22Rv1 (cell line): ENCODE measurements around the gene PRDM10.

Experiments
- H3K27ac ChIP-seq: fragments of 450-650 bp; 2 replicates; pipeline ENCODE4 v1.5.1; 2017
- CTCF ChIP-seq: fragments of 450-650 bp; IDR thresholded peaks from 2 replicates; pipeline ENCODE4 v1.5.1; 2017; ENCODE audit warnings: mild to moderate bottlenecking
- ZFX ChIP-seq: fragments of 450-650 bp; IDR thresholded peaks from 2 replicates; pipeline ENCODE4 v1.6.1; 2017; ENCODE audit warnings: antibody characterized with exemption, borderline replicate concordance

Gene PRDM10

DNA sequence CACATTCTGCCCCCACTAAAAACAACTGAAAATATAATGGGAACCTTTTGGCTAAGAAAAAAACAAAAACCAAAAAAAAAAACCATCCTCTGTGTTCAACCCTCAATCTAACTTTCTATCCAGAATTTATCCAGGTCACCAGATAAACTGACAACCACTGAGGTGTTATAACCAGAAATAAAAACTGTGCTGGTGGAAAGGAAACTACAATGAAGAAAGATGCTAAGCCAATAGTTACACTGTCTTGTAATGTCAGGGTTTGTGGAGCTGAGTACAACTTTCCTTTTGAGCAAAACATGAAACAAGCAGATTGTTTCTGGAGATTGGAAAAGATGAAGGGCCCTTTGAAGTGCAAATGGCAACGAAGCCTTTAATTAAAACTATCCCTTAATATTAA is 50.8 kb downstream of the PRDM10 start:
- TF ChIP-seq CTCF (no peak), ZFX (no peak)
- H3K27ac ChIP-seq: no peak overlapping the region

- no peak overlapping the region for H3K27ac ChIP-seq
- no peak for TF ChIP-seq CTCF
- no peak for TF ChIP-seq ZFX
Measured at GRCh38 chr11:129951201-129951865, 51.3 kb downstream of the PRDM10 start.

- H3K27ac ChIP-seq: no peak overlapping the region
- TF ChIP-seq ZFX (no peak), CTCF (no peak)
Measured at GRCh38 chr11:129950101-129951091, 52.2 kb downstream of the PRDM10 start.

GRCh38 chr11:129948926-129949466 is 53.6 kb downstream of the PRDM10 start:
- no peak overlapping the region for H3K27ac ChIP-seq
- TF ChIP-seq CTCF (no peak), ZFX (no peak)

GRCh38 chr11:129947474-129947873 is 55.2 kb downstream of the PRDM10 start:
- H3K27ac ChIP-seq: no peak overlapping the region
- no peak for TF ChIP-seq CTCF

DNA sequence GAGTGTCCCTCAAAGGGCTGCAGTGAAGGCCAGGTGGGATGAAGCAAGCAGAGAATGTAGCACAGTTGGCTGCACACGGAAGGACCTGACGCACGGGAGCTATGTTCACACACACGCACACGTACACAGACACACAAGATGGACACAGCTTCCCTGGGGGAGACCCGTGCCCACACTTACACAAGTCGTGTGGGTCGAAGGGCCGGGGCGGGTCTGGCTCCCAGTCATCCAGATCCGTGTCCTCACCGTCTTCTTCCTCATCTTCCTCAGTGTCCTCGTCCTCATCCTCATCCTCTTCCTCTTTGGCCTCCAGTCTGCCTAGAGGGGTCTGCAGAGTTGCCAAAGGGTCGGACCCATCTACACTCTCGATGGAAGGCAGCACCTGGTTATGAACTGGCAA is 55.7 kb downstream of the PRDM10 start:
- TF ChIP-seq ZFX: no peak
- no peak for TF ChIP-seq CTCF
- H3K27ac ChIP-seq: no peak overlapping the region

DNA sequence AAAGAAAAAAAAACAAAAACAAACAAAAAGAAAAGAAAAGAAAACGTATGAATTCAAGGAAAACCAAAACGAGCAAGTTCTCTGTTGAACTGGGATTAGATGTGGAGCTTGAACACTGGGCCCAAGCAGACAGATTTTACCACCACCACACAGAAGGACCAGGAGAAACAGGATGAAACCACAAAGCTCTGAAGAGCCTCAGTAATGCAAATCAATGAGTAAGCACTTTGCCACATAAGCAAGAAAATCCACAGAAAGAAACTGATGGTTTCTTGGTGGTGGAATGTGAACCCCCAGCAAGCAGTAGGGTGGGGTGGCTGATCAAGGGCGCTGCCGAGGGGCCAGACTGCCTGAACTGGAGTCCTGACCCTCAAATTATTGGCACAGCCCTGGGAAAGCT is 56.4 kb downstream of the PRDM10 start:
- H3K27ac ChIP-seq: no peak overlapping the region
- TF ChIP-seq CTCF: no peak
- TF ChIP-seq ZFX: no peak
